Superior temporal gyrus (tissue), 1 donor: Measurements from ENCODE around the gene SPZ1.
"Not testable (repeated sequence)": the region's sequence is repeated elsewhere in the genome, so short reads cannot be mapped to it uniquely, and the experiment has no call there.

Experiments
- DNase-seq: peaks from one replicate; pipeline ENCODE4 v3.0.0-alpha.2; 2016; ENCODE audit errors: extremely low spot score

The SPZ1 gene

GRCh38 chr5:80319702-80320101 lies at the start of gene SPZ1:
SPZ1 (plus strand) TSS chr5:80320002; CDS start chr5:80320216, 214 bp downstream.
- no peak for DNase-seq

GRCh38 chr5:80270543-80270942 lies 49.3 kb upstream of the SPZ1 start:
- DNase-seq: not testable (repeated sequence)

- peak; percentile 78 for DNase-seq
Measured at GRCh38 chr5:80275347-80275746, 44.5 kb upstream of the SPZ1 start.

GRCh38 chr5:80276186-80276585 lies 43.6 kb upstream of the SPZ1 start:
- DNase-seq: no peak

GRCh38 chr5:80277191-80277590 lies 42.6 kb upstream of the SPZ1 start:
- no peak for DNase-seq

- no peak for DNase-seq
Measured at GRCh38 chr5:80282054-80282453, 37.7 kb upstream of the SPZ1 start.

GRCh38 chr5:80283360-80283759 lies 36.4 kb upstream of the SPZ1 start:
- DNase-seq: no peak

GRCh38 chr5:80284720-80285119 lies 35.1 kb upstream of the SPZ1 start:
- DNase-seq: no peak

- DNase-seq: no peak
Measured at GRCh38 chr5:80288177-80288576, 31.6 kb upstream of the SPZ1 start.

GRCh38 chr5:80289320-80289719 lies 30.5 kb upstream of the SPZ1 start:
- no peak for DNase-seq

- DNase-seq: no peak
Measured at GRCh38 chr5:80291761-80292160, 28.0 kb upstream of the SPZ1 start.

- DNase-seq: no peak
Measured at GRCh38 chr5:80296121-80296520, 23.7 kb upstream of the SPZ1 start.

GRCh38 chr5:80299601-80300000 lies 20.2 kb upstream of the SPZ1 start:
- no peak for DNase-seq

GRCh38 chr5:80300125-80300524 lies 19.7 kb upstream of the SPZ1 start:
- DNase-seq: no peak

- DNase-seq: not testable (repeated sequence)
Measured at GRCh38 chr5:80300796-80301195, 19.0 kb upstream of the SPZ1 start.

GRCh38 chr5:80301342-80301741 lies 18.5 kb upstream of the SPZ1 start:
- DNase-seq: not testable (repeated sequence)

- DNase-seq: no peak
Measured at GRCh38 chr5:80302636-80303035, 17.2 kb upstream of the SPZ1 start.

GRCh38 chr5:80308526-80308925 lies 11.3 kb upstream of the SPZ1 start:
- no peak for DNase-seq

GRCh38 chr5:80309871-80310665 lies 9.7 kb upstream of the SPZ1 start:
- no peak for DNase-seq

GRCh38 chr5:80315244-80315643 lies 4.6 kb upstream of the SPZ1 start:
- no peak for DNase-seq

GRCh38 chr5:80318212-80318611 lies 1.6 kb upstream of the SPZ1 start:
- DNase-seq: peak; percentile 36

- DNase-seq: no peak
Measured at GRCh38 chr5:80324912-80325311, 5.1 kb downstream of the SPZ1 start.

- DNase-seq: no peak
Measured at GRCh38 chr5:80326468-80326867, 6.7 kb downstream of the SPZ1 start.

GRCh38 chr5:80337379-80337778 lies 17.6 kb downstream of the SPZ1 start:
- no peak for DNase-seq
